ENCODE results near the gene RAE1. TPM values are rescaled to one million over a fixed set of nuclear protein-coding genes. Genes with fewer than 3 reads are reported as not detected.

The RAE1 gene
- total RNA-seq, 2 experiments from 2014 or later = 33.8 to 35.3 TPM

DNA sequence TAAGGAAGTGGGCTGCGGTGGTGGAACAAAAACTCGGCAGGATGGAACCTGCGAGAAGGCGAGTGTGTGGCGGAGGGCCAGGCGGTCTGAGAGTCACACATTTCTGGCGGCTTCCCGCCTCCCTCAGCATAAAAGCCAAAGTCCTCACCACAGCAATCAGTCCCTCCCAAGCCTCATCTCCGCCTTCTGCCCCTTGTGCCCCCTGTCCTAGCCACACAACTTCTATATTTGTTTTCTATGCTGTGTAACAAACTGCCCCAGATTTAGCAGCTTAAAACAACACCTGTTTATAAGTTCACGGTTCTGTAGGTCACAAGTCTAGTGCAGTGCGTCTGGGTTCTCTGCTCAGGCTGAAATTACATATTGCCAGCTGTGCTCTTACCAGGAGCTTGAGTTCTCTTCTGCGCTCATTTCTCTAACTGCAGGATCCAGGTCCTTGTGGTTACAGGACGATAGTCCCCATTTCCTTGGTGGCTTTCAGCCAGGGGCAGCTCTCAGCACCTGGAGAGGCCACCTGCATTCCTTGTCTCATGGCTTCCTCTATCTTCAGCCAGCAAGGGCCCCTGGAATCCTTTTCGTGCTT is 33.2 kb upstream of the RAE1 start:
- Mint-ChIP-seq H3K27me3 (peaks cover 27% of the 10 kb centered on the region), H3K27ac (no peak overlapping the region)

DNA sequence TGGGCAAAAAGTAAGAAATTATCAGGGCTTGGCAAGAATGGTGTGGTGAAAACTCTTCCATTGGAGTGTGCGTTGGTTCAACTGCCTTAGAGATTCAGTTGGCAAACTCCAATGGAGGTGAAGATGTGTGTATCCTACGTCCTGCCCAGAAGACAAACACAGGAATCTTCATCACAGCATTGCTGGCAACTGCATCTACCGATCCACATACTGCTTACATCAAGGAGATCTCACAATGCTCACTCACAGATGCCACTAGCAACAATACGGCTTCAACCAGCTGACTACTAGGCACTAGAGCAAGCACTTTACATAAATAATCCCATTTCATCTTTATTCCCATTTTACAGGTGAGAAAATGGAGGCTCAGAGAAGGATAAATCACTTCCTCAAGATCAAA is 31.5 kb upstream of the RAE1 start:
- Mint-ChIP-seq H3K36me3 (ENCODE audit: low read depth) (no peaks in the 10 kb centered on the region), H3K27ac (no peak overlapping the region), H3K9me3 (no peaks in the 10 kb centered on the region), H3K27me3 (peaks cover 29% of the 10 kb centered on the region), H3K4me3 (no peak overlapping the region), H3K4me1 (peaks cover 3% of the 10 kb centered on the region)
- DNase-seq = no peak
- ChIA-PET CTCF (no interaction called here), POLR2A (no interaction called here)

More for the DNA sequence above, 33.2 kb upstream of the RAE1 start:
- Mint-ChIP-seq H3K4me1 (peaks cover 3% of the 10 kb centered on the region), H3K36me3 (ENCODE audit: low read depth) (no peaks in the 10 kb centered on the region), H3K4me3 (no peak overlapping the region), H3K9me3 (no peaks in the 10 kb centered on the region)
- peak; percentile 33 for DNase-seq
- CTCF ChIA-PET = no interaction called here
- POLR2A ChIA-PET = no interaction called here

DNA sequence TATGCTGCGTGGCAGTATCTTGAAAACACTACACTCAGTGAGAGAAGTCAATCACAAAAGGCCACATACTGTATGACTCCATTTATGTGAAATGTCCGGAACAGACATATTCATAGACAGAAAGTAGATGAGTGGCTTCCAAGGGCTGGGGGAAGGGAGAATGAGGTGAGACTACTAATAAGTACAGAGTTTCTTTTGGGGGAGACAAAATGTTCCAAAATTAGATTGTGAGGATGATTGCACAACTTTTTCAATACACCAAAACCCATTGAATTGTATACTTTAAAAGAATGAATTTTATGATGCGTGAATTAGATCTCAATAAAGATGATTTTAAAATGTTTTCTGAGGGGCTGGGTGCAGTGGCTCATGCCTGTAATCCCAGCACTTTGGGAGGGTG is 30.7 kb upstream of the RAE1 start:
- CTCF ChIA-PET = no interaction called here

GRCh38 chr20:57321142-57321541 is 29.9 kb upstream of the RAE1 start:
- no peaks in the 10 kb centered on the region for H3K9me3 Mint-ChIP-seq
- POLR2A ChIA-PET = no interaction called here
- H3K4me3 Mint-ChIP-seq = no peak overlapping the region
- no peak for DNase-seq
- H3K36me3 Mint-ChIP-seq (ENCODE audit: low read depth) = no peaks in the 10 kb centered on the region
- CTCF ChIA-PET = no interaction called here
- H3K27ac Mint-ChIP-seq = no peak overlapping the region
- H3K27me3 Mint-ChIP-seq = peaks cover 38% of the 10 kb centered on the region
- peaks cover 3% of the 10 kb centered on the region for H3K4me1 Mint-ChIP-seq

More for the DNA sequence above, 30.7 kb upstream of the RAE1 start:
- no peak for DNase-seq
- no peak overlapping the region for H3K27ac Mint-ChIP-seq
- H3K4me1 Mint-ChIP-seq = peaks cover 3% of the 10 kb centered on the region
- no peaks in the 10 kb centered on the region for H3K9me3 Mint-ChIP-seq
- H3K4me3 Mint-ChIP-seq = no peak overlapping the region
- POLR2A ChIA-PET = no interaction called here
- H3K36me3 Mint-ChIP-seq (ENCODE audit: low read depth) = no peaks in the 10 kb centered on the region
- H3K27me3 Mint-ChIP-seq = peaks cover 37% of the 10 kb centered on the region

DNA sequence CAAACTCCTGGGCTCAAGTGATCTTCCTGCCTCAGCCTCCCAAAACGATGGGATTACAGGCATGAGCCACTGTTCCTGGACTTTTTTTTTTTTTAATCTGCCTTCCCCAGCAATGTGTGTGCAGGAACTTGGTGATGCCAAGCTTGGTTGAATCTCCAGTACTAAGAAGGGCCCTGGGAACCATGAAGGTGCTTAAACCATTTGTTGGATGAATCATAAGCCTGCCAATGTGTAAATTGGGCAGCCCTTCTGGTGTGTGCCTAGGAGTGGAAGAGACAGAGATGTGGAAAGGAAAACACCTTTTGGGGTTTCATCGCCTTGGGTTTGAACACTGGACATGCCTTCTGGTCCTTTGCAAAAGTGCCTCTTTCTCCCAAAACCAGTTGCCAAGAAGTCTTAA is 28.6 kb upstream of the RAE1 start:
- no peak overlapping the region for H3K4me3 Mint-ChIP-seq
- H3K27ac Mint-ChIP-seq = no peak overlapping the region
- no peaks in the 10 kb centered on the region for H3K9me3 Mint-ChIP-seq
- DNase-seq = no peak
- H3K4me1 Mint-ChIP-seq = peaks cover 3% of the 10 kb centered on the region
- H3K27me3 Mint-ChIP-seq = peaks cover 45% of the 10 kb centered on the region
- ChIA-PET CTCF (interaction anchor here (1.4 kb wide), 1 partner anchor 9 kb away, joined by 3 read pairs; no protein-coding TSS in a partner anchor), POLR2A (no interaction called here)
- H3K36me3 Mint-ChIP-seq (ENCODE audit: low read depth) = no peaks in the 10 kb centered on the region

DNA sequence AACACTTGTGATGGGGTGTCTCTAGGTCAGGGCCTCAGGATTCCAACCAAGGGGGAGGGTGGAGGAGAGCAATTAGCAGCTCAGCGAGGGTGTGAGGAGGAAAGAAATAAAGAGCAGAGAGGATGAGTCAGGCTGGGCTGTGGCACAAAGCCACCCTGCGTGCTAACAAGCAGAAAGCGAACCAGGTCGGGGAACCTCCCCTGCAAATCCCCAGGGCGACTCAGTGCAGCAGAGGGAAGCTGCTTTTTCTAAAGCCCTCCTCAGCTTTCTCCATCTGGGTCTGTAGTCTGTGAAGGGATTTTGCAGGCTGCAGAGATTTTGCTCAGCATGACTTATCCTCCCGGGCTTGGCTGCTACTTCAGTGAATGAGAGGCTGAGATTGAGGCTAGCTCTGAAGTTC is 28.0 kb upstream of the RAE1 start:
- H3K27ac Mint-ChIP-seq = no peak overlapping the region
- no peak overlapping the region for H3K4me3 Mint-ChIP-seq
- ChIA-PET POLR2A (no interaction called here), CTCF (interaction anchor here (1.4 kb wide), 1 partner anchor 8 kb away, joined by 3 read pairs; no protein-coding TSS in a partner anchor)
- no peaks in the 10 kb centered on the region for H3K4me1 Mint-ChIP-seq
- H3K9me3 Mint-ChIP-seq = no peaks in the 10 kb centered on the region
- DNase-seq = no peak
- H3K27me3 Mint-ChIP-seq = peaks cover 48% of the 10 kb centered on the region
- H3K36me3 Mint-ChIP-seq (ENCODE audit: low read depth) = no peaks in the 10 kb centered on the region

GRCh38 chr20:57325632-57326356 is 25.3 kb upstream of the RAE1 start:
- H3K9me3 Mint-ChIP-seq = no peaks in the 10 kb centered on the region
- peaks cover 57% of the 10 kb centered on the region for H3K27me3 Mint-ChIP-seq
- ChIA-PET POLR2A (no interaction called here), CTCF (interaction anchor here (0.7 to 1.5 kb wide), 2 partner anchors 20 to 340 kb away, joined by 3 to 4 read pairs; no protein-coding TSS in a partner anchor)
- H3K27ac Mint-ChIP-seq = no peak overlapping the region
- H3K4me1 Mint-ChIP-seq = no peaks in the 10 kb centered on the region
- H3K4me3 Mint-ChIP-seq = no peak overlapping the region
- no peak for DNase-seq
- no peaks in the 10 kb centered on the region for H3K36me3 Mint-ChIP-seq (ENCODE audit: low read depth)

GRCh38 chr20:57326667-57327455 is 24.2 kb upstream of the RAE1 start:
- Mint-ChIP-seq H3K27ac (no peak overlapping the region), H3K4me1 (no peaks in the 10 kb centered on the region), H3K9me3 (no peaks in the 10 kb centered on the region), H3K4me3 (no peak overlapping the region), H3K36me3 (ENCODE audit: low read depth) (no peaks in the 10 kb centered on the region), H3K27me3 (peaks cover 55% of the 10 kb centered on the region)
- ChIA-PET POLR2A (no interaction called here), CTCF (interaction anchor here (1.3 to 1.5 kb wide), 2 partner anchors 19 to 20 kb away, joined by 4 read pairs; no protein-coding TSS in a partner anchor)
- no peak for DNase-seq

GRCh38 chr20:57327820-57328219 is 23.2 kb upstream of the RAE1 start:
- H3K27me3 Mint-ChIP-seq = peaks cover 54% of the 10 kb centered on the region
- DNase-seq = no peak
- H3K36me3 Mint-ChIP-seq (ENCODE audit: low read depth) = no peaks in the 10 kb centered on the region
- H3K4me1 Mint-ChIP-seq = no peaks in the 10 kb centered on the region
- H3K4me3 Mint-ChIP-seq = no peak overlapping the region
- POLR2A ChIA-PET = no interaction called here
- H3K27ac Mint-ChIP-seq = no peak overlapping the region
- CTCF ChIA-PET = interaction anchor here (1.3 kb wide), 1 partner anchor 19 kb away, joined by 4 read pairs; no protein-coding TSS in a partner anchor
- no peaks in the 10 kb centered on the region for H3K9me3 Mint-ChIP-seq

DNA sequence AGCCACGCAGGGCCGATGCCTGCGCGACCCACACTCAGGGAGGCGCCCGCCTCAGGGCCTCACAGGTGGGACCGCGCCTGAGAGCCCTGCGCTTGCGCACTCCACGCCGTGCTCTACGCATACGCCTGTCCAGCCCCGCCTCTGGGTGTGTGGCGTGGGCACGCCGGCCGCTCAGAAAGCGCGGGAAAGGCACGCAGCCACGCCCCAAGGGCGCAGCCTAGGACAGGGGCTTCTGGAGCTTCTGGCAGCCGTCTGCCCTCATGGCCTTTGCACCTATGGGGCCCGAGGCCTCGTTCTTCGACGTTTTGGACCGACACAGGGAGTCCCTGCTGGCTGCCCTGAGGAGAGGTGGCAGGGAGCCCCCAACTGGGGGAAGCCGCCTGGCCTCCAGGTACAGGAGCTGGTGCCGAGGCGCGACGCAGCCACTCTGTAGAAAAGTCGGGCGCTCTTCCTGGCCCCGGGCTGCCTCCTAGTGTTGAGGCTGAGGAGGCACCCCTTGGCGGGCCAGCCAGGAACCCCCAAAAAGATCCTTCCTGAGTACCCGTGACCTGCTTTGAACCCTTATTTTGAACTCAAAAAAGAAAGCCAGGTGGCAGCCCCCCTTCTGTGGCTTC is 21.3 kb upstream of the RAE1 start, which contains the start of gene SPO11:
Gene SPO11 (plus strand): TSS at position 196 of the 614 bp plus-strand sequence. CDS start 65 bp downstream, at position 261.
- Mint-ChIP-seq H3K36me3 (ENCODE audit: low read depth) (no peaks in the 10 kb centered on the region), H3K4me3 (no peak within 1 kb of the TSS), H3K9me3 (no peaks in the 10 kb centered on the region), H3K4me1 (no peaks in the 10 kb centered on the region), H3K27me3 (peaks cover 51% of the 10 kb centered on the region), H3K27ac (no peak within 1 kb of the TSS)
- CTCF ChIA-PET = interaction anchor here (1.4 to 1.6 kb wide), 2 partner anchors 17 to 82 kb away, joined by 3 read pairs; no protein-coding TSS in a partner anchor
- POLR2A ChIA-PET = interaction anchor here (0.7 kb wide), 1 partner anchor 188 kb away, joined by 3 read pairs; no protein-coding TSS in a partner anchor
- no peak for DNase-seq

- H3K36me3 Mint-ChIP-seq (ENCODE audit: low read depth) = no peaks in the 10 kb centered on the region
- POLR2A ChIA-PET = interaction anchor here (1.1 kb wide), 1 partner anchor 21 kb away, joined by 3 read pairs; no protein-coding TSS in a partner anchor
- H3K9me3 Mint-ChIP-seq = no peaks in the 10 kb centered on the region
- H3K27ac Mint-ChIP-seq = no peak overlapping the region
- H3K4me3 Mint-ChIP-seq = no peak overlapping the region
- DNase-seq = no peak
- CTCF ChIA-PET = interaction anchor here (0.8 to 2.0 kb wide), 2 partner anchors 8 to 16 kb away, joined by 3 to 8 read pairs; no protein-coding TSS in a partner anchor
- H3K27me3 Mint-ChIP-seq = peaks cover 46% of the 10 kb centered on the region
- H3K4me1 Mint-ChIP-seq = no peaks in the 10 kb centered on the region
Measured at GRCh38 chr20:57330998-57331397, 20.1 kb upstream of the RAE1 start.

DNA sequence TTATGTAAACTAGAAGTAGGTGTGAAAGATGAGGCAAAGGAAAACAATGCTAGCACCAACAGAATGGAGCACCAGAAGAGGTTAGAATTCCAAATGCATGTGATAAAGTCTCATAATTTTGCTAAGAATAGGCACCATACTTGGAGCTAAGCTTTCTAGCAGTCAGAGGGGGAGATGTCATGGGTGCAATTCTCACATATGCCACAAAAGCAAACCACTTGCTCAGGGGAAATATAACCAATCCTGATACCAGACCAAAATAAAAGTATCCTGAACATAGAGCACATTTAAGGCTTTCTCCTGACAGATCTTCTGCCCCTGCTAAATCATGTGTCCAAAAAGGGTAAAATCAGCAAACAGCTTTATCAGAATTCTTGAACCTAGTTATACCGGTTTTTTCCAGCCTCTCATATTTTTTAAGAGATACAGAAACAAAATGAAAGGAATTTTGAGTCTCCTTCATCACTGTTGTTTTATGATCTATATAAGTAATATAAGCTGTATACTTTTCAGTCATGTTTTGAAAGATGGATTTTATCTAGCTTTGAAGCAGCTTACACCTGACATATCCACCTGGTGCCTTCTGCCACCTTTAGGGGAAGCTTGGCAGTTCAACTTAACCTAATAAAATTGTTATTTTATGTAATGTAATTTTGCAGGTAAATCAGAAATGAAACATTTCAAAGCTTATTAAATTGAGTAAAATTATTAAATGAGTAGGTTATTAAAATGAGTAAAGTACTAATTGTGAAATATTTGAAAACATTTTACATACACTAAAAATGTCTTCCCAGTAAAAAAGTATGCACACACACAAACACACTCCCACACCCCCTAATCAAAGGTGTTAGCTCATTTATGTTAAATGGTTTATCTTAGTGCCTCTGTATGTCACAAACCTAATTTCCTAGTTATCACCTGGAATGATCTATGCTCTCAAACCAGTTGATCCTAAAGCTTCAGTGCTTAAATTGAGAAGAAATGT is 18.7 kb upstream of the RAE1 start:
- POLR2A ChIA-PET = no interaction called here
- Mint-ChIP-seq H3K9me3 (no peaks in the 10 kb centered on the region), H3K4me1 (no peaks in the 10 kb centered on the region), H3K27ac (no peak overlapping the region), H3K27me3 (peaks cover 47% of the 10 kb centered on the region), H3K36me3 (ENCODE audit: low read depth) (no peaks in the 10 kb centered on the region), H3K4me3 (no peak overlapping the region)
- no peak for DNase-seq
- CTCF ChIA-PET = interaction anchor here (0.9 to 2.1 kb wide), 6 partner anchors 11 to 782 kb away, joined by 3 to 8 read pairs (median 4); no protein-coding TSS in a partner anchor

All from activated CD4-positive, alpha-beta memory T cell treated with anti-CD3 and anti-CD28 coated beads, Interleukin-2, amount 10 ng/mL, durations not matched to agents 7 days and 5 days (primary cell).